ENCODE results near the gene RPS14.

RPS14 gene

DNA sequence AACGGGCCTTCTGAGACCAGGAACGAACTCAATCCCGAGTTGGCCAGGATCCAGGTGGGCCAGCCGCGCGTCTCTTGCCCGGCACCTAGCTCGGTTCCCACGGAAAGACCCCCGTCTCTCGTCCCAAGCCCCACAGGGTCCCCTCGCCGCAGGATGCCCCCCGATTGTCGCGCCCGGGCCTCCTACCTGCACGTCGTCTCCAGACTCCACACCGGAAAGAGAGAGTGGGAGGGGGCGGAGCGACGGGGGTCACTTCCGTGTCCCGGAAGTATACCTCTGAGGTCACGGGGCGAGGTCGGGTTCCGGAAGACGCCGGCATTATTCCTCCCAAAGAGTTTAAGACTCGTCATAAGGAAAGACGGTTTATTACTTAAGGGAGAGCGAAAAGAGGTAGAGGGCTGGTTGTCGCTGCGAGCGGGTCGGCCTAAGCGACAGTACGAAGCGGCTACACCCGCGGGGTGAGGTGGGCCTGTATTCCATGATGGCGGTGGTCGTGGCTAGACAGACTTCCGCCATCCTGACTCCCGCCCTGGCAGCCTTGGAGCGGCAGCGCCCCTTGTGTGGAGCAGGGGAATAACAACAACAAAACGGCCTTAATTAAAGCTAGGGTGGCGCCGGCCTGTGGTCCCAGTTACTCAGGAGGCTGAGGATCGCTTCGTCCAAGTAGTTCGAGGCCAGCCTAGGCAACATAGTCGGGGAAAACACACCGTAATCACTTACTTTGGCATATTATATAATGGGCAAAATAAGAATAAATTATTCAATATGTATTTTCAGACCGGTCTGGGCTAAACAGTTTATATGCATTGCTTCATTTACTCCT is at the start of gene RPS14:
Gene RPS14, minus strand, starts transcription at position 223 of the 823 bp plus-strand sequence. CDS start 2,006 bp downstream, outside the sequence.
- peak; percentile 71 for DNase-seq

DNA sequence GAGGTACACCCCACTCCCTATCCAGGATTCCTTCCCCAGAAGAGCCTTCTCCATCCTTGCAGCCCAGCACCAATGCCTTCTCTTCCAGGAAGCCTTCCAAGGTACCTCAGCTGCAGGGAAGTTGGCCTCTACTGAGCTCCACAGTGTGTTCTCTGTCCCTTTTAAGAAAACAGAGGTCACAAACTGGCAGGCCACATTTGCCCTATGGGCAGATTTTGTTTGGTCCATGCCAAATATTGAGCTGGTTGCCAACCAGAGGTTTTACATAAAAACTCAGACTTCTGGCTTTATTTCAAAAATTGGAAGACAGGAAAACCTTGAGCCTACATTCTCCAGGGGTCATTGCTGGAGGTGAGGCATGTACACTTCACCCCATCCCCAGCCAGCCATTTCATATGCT is 49.4 kb upstream of the RPS14 start:
- no peak for DNase-seq

DNA sequence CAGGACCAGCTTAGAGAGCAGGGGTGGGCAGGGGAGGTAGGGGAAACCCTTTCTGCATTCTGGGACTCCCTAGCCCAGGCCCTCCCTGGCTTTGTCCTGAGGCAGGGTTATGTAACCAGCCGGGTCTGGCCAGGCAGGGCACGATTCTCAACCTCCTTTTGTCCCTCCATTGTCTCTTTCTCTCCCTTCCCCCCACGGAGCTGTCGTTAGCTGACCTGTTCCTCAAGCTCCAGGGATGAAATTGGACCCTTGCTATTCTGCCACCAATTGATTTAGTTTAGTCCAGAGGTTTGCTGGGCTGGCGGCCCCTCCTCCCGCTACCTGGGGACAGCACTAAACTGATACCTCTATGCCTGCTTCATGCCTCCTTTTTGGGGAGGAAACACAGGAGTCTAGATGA is 49.0 kb upstream of the RPS14 start:
- no peak for DNase-seq

DNA sequence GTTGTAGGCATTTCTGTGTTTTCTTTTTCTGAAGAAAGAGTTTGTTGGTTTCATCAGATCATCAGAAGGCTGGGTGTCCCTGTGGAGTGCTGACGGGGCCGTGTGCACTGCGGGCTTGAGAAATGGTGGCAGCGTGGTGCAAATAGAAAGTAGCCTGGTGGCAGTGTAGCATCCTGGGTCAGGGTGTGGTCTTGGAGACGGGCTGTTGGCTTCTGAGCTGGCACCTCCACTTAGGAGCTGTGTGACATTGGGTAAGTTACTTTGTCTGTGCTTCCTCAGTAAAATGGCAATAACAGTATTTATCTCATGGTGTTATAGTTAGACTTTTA is 48.4 kb upstream of the RPS14 start:
- DNase-seq: no peak

DNA sequence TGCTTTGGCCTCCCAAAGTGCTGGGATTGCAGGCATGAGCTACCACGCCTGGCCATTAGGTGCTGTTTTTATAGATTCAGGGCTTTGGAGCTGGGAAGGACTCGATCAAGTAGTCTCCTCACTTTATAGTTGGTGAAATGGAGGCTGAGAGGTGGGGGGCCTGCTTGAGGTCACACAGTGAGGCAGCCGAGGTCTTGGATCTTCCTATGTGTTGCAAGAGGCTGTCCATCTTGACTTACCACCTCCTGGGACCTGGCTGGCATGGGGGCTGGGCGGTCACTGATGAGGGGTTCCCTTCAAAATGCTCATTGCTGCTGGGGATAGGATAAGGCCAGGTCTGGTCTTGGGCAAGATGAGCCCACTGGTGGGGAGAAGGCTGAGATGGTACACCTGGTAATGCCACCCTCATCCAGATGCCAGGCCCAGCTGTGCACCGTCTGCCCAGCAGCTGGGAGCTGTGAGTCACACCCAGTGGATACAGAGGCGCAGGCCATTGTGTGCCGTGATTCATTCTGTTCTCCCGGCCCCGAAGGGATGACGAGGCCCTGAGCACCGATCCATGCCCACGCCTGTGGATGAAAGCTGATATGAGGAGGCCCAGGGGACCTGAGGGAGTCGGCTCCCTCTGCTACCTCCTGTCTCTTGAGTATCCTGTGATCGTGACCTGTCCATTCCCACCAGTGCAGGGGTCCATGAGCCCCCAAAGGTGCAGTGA is 47.9 kb upstream of the RPS14 start:
- DNase-seq: no peak

DNA sequence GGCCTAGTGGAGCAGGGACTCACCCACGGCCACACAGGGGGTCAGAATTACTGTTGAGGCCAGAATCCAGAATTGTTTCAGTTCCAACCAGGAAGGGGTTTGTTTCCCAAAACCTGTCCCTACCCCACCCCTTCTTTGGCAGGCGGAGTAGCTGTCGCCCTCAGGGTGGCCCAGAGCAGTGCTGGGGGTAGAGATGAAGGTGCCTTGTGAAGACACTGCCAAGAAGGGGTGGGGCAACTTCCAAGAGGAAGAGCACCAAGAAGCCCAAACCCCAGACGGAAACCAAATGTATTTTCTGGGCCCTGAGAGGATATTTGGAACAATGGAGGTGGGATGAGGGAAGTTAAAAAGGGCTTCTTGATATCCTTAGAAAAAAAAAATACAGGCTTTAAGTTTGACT is 47.0 kb upstream of the RPS14 start:
- DNase-seq: no peak

DNA sequence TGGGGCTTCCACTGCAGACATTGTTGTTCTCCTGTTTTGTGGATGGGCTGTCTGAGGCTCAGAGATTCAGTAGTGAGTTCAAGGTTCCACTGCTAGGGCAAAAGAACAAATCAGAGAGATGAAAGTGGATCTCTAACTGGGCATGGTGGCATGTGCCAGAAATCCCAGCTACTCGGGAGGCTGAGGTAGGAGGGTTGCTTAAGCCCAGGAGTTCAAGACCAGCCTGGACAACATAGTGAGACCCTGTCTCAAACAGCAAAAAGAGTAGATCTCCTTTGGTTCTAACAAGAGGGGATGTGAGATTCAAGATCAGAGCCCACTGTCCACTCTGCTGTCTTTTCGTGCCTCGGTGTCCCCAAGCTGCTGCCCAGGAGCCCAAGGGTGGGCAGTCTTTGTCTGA is 46.6 kb upstream of the RPS14 start:
- no peak for DNase-seq

DNA sequence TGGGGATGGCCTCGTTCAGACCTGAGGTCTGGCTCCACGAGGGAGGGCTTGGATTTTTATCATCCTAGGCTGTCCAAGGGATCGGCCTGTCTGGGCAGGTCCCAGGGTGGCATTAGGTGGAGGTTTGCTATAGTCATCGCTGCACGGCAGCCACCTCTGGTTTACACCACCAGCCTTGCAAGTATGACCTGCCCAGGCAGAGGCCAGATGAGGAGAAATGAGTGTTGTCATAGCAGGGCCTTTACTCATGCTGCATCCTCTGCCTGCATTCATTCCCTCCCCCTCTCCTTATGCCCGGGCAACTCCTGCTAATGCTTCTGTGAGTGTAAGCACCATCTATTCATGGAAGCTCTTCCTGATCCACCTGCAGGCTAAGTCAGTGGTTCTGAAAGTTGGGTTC is 43.1 kb upstream of the RPS14 start:
- no peak for DNase-seq

DNA sequence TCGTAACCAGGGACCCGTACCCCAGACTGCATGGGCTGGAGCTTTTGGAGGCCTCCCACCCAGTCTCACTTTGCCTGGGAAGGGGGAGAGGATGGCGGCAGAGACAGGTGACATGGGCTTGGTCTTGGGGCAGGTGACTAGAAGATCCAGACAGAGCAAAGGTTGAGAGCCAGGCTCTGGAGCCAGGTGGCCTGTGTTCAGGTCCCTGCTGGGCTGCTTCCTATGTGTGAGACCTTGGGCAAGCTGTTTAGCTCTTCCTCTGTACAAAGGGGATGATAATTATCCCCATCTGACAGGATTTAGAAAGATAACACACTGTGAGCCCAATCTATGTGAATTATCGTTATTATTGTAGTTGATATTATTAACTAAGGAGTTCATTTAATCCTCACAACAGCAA is 42.3 kb upstream of the RPS14 start:
- DNase-seq: no peak

DNA sequence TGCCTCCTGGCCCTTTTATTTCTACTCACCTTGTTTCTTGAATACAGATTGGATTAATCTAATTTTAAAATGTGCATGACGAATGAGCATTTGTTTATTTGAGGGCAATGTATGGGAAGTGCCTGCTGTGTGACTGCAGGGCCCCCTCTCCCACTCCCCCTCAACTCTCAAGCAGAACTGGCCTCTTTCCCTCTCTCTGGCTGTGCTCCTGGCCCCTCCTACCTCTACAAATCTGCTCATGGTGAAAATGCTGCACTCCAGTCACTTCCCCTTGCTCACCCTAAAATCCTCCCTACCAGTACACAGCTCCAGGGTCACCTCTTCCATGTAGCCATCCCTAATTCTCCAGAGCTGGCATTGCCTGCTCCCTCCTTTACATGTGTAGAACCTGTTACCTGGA is 41.2 kb upstream of the RPS14 start:
- no peak for DNase-seq

DNA sequence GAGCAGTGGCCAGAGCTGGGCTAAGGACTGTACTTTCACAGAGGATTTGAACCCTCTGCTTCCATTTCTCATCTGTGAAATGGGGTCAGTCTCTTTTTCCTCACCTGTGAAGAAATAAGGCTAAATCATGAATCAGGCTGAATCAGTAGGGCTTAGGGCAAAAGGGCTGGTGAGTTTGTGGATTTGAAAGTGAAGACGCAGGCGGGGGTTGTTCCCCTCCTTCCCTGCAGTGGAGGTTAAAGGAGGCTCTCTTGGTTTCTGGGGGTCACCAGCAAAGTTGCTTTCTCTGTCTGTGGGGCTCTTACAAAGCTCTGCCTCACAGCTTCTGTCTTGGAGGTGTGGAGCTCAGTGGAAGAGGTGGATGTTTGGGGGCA is 40.7 kb upstream of the RPS14 start:
- no peak for DNase-seq

DNA sequence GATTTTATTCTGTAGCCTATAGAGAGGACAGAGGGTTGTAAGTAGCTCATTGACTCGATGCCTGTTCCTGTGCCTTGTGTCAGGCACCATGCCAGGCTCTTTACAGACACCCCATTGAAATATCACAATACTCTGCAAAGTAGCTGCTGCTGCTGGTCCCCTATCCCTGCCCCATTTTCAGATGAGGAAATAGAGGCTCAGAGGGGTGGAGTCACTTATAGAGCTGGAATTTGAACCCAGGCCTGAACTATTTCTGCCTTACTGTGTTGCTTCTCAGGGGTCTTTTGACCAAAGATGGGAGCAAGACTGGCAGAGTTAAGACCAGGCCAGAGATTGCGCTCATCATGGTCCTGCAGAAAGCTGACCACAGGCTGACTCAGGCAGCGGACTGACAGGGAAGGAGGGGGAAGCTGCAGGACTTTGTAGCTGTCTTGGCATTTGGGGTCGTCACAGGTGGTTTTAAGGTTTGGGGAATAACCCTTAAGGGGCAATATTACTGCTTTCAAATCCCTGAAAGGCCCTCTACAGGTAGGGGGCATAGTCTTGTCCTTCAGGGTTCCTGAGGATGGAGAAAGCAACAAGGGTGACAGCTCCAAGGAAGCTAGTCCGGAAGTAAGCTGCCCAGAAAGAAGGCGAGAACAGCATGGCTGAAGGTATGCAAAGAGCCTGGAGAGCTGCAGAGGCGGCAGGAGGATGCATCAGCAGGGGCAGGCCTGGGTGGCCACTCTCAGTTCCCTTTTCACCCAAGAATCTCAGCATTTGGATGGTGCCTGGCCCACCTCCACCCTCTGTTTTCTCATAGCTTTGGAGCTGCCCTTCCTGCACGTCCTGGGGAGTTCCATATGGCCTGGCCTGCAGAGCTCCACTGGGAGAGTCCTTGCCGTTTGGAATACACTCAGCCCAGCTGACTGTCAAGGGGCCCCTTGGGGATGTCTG is 40.1 kb upstream of the RPS14 start:
- no peak for DNase-seq

DNA sequence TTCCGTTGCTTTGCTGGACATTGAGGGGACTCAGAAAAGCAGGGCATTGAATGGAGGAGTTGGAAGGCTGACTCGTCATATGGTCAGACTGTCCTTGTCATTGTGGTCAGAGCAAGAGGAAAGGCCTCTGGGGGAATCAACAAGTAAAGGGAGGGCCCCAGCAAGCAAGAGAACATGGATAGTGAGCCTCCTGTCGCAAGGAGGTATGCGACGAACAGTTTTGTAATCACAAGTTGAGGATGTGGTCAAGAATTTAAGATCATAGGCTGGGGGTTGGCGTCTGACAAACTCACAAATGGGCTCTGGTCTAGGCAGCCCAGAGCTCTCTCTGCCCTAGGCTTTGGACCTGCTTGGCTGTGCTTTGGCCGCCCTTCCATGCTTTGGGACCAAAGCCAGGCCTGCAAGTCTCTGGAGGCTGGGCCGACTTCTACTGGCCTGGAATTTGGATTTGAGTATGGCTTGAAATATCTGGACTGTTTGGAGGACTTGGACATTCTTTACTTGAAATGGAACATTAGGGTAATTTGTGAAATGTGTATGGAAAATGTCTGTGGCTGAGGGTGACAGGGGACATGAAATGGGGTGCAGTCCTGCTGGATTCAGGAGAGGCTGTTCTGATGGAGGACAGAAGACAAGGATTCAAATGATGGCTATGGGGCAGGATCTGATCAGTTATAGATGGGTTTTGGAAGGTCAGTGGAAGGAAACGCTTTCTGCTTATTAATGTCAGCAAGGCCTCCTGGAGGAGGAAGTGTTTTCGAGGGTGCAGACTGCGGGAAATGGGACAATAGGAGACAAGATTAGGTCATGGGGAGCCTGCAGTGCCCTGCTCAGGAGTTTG is 39.2 kb upstream of the RPS14 start:
- no peak for DNase-seq

DNA sequence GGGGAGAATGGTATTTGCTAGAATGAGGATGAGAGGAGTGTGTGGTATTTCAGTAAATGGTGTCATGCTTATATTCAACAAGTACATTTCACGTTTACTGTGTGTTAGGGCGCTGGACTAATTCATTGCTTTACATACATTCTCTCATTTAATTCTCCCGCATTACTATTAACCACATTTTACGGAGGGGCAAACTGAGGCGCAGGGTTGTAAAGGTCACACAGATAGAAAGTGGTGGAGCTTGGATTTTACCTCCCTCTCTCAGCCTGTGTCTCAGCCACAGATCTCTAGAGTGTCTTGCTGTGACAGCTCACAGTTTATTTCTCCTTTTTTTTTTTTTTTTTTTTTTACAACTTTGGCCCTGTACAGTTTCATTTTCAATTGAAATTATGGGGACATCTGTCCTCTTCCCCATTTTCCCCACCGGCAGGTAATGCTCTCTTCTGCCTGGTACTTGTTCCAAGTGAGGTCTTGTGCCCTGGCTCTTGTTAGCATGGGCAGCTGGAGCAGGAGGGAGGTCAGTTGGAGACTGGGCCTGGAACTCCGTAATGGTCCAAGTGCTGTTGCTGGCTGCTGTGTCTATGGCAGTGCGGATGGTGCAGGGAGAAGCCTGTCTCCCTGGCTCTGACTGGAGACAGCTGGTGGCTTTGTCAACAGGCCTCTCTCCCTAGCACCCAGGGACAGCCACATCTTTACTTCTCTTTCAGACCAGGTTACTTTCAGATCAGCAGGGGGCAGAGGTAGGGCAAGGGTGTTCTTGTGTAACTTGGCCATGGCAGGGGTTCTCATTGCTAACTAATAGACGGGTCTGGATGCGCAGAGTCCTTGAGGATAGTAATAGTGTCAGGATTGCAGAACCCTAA is 37.9 kb upstream of the RPS14 start:
- DNase-seq: no peak

DNA sequence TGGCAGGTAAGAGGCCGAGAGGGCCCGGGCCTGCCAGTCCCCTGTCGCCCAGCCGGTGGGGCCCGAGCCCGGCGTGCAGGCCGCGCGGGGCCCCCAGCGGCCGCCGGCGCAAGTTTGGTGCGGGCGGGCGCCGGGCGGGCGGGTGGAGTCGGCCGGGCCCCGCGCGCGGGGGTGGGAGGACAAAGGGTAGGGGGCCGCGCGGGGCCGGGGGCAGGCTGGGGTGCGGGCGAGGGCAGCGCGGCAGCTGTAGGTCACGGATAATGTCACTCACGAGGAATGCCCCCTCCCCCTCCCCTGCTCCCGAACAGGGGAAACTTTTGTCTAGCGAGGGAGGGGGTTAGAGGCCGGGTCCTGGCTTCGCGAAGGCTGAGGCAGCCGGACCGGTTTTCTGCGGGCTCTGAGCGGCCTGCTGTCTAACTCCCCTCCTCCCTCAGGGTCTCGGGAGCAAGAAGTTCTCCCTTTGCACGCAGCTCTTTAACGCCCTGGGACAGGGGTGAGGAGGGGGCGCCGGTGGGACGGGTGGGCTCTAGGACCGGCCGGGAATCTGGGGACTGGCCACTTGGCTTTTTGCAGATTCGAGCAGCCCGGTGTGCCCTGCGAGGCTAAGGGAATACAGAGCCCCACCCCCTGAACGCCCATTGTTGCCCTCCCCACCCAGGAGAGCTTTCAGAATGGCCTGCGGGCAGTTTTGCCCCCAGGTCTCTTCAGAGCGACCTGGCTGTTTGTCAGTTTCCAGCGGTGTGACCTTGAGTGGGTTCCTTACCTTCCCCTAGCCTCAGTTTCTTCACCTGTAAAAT is 37.1 kb upstream of the RPS14 start:
- no peak for DNase-seq

DNA sequence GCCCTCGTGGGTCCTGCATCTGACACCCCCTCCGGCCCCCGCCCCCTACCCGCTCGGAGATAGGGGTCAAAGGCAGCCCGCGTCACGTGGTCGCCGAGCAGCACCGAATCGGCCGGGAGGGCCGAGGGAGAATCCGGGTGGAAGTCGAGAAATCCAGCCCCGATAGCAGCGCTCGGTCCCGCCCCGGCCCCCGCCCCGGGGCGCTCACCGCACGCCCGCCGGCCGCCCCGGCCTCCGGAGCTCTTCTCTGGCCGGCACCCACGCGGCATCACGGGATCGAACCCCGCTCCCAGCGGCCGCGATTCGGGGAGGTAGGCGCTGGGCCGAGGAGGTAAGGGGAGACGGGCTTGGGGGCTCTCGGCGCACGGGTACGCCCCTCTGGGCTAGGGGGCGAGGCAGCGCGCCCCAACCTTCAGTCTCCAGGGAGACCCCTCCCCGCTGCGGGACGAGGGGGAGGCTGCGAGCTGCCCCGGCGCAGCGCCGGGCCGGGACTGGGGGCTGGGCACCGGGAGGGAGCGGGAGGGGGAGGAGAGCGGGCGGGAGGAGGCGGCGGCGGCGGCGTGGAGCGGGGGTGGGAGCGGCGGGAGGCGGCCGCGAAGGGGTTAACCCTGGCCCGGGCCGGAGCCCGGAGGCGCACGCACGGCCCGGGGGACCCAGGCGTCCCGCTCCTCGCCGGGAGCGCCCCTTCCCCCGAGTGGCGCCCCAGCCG is 36.3 kb upstream of the RPS14 start:
- no peak for DNase-seq

DNA sequence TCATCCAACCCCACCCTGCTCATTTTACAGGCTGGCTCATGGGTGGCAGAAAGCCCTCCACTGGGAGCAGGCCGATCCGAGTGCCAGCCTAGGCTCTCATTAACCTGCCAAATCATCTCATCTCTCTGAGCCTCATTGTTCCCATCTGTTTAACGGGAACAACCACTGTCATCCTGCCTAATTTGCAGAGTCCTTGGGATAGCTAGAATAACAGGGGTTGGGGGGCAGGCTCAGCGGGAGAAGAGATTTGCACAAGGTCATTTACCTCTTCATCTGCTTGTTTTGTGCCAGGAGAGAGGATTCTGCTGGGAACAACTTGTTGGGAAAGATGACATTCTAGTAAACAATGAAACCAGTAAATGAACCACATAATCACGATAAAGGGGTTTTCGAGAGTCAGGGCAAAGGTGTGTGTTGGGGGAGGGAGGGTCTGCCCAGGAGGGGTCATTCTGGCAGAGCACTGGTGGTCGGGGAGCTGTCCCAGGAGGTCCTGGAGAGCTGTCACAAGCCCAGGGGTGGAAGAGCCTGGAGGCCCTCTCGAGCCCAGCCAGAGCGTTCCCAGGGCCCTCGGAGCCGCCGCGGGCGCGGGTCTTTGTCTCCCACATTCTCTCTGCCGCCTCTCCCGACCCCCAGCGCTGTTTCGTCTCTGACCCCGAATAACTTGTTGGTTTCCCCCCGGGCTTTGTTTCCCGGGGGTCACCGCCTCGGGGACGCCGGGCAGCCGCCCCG is 35.6 kb upstream of the RPS14 start:
- no peak for DNase-seq

DNA sequence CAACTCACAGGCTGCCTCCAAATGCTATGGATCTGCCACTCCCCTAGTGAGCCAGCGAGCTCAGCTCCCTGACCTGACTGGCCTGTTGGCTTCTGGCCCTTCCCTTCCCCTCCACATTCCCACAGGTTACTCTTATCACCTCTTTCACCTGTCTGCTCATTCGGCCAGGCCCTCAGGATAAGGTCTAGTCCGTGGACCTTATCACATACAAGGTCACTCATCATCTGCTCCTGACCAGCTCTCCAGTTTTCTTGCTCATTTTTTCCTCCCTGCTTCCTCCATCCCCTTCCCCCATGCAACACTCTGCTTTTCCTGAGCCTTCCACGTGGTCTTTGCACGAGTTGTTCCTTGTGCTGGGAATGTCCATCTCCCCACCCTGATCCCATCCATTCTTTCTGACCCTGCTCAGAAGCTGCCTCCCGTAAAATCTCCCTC is 32.5 kb upstream of the RPS14 start:
- no peak for DNase-seq

DNA sequence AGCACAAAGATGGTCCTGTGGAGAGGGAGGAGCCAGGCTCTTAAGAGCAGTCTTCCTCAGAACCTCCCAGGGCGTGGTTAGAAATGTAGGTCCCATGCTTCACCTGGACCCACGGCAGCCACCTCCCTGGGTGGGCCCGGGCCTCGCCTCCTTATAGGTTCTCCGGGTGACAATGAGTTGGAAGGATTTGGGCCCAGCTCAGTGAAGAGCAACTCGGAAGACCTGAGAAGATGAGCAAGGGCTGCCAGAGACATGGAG is 32.1 kb upstream of the RPS14 start:
- no peak for DNase-seq

DNA sequence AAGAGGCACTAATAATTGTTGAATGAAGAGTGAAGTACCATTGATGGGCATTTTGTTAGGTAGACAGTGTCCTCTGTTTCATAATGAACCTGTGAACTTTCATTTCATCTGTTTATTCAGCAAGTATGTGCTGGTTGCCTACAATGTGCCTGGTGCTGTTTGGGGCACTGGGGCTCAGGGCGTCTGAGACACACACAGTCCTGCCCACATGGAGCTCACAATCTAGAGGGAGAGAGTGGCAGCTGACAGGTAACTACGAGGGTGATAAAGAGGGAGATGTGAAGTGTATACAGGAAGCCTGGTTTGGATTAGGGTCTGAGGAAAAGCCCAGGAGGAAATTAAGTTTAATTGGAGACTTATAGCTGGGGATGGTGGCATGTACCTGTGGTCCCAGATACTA is 29.9 kb upstream of the RPS14 start:
- no peak for DNase-seq

All from NCI-H1417 treated with DMSO at 0.1 percent for 48 hours (cell line).